ENCODE data around the gene POLR2H. TPM values are rescaled to one million over a fixed set of nuclear protein-coding genes. Genes with fewer than 3 reads are reported as not detected.

POLR2H gene
- 153 and 167 TPM in 2 replicates for total RNA-seq (2021)
- percentile 94 among the genes with signal in this experiment for Bru-seq, nascent RNA
- BruChase-seq, experiment 1, labeled RNA remaining after a 2-hour chase = percentile 98 among the genes with signal in this experiment
- percentile 97 among the genes with signal in this experiment for BruChase-seq, experiment 2, labeled RNA remaining after a 6-hour chase
- long read RNA-seq, transcript POLR2H-208 (6 exons, 1,802 nt) = major isoform, 12 of 191 reads
- long read RNA-seq, transcript POLR2H-202 (5 exons, 878 nt) = minor isoform, 8 of 191 reads
- long read RNA-seq, transcript POLR2H-204 (5 exons, 994 nt) = minor isoform, 6 of 191 reads
- long read RNA-seq, partial matches to known transcripts = 135 of 191 reads
- long read RNA-seq, other reads (novel, unspliced or antisense) = 23 of 191 reads

GRCh38 chr3:184361532-184361931 lies at the start of gene POLR2H, which contains the start of gene CLCN2:
Gene POLR2H (plus strand): TSS chr3:184361710. CDS start chr3:184363493, 1,783 bp downstream.
Gene CLCN2 (minus strand): TSS chr3:184361605. CDS start chr3:184361479, 126 bp downstream.
- intact Hi-C loops (cut with micrococcal nuclease; ENCODE audit: unreplicated experiment) = loop anchor here (5.0 kb wide), 2 partner anchors 184 to 344 kb away; partner anchors contain the start of gene ABCC5
- Histone ChIP-seq H3K4me1 (replicated peaks; ENCODE audit: insufficient read depth) (peaks cover 22% of the 10 kb centered on the region), H3K9me2 (ENCODE audit: insufficient read depth) (no peaks in the 10 kb centered on the region), H3K27ac (peak within 1 kb of the TSS; percentile 95), H4K20me1 (ENCODE audit: insufficient read depth) (peaks cover 18% of the 10 kb centered on the region), H3K79me2 (ENCODE audit: low read depth) (peaks cover 35% of the 10 kb centered on the region), H3K27me3 (ENCODE audit: insufficient read depth, low read depth) (no peaks in the 10 kb centered on the region), H3K36me3 (ENCODE audit: low read depth) (peaks cover 13% of the 10 kb centered on the region), H3K9me3 (ENCODE audit: insufficient read depth, low read depth) (no peaks in the 10 kb centered on the region), H2AFZ (peak within 1 kb of the TSS; percentile 98), H3K4me3 (peak within 1 kb of the TSS; percentile 85), H3K4me2 (peak within 1 kb of the TSS; percentile 99), H3F3A (ENCODE audit: insufficient read depth, low read depth) (peaks cover 36% of the 10 kb centered on the region)
- peak in 1 of 2 experiments; percentile 86 for DNase-seq
- BruUV-seq (replicated peaks) = no TSS peak
- POLR2A ChIA-PET (ENCODE audit: unreplicated experiment) = no interaction called here
- CTCF ChIA-PET = interaction anchor here (0.5 to 2.8 kb wide), 3 partner anchors 10 to 466 kb away, joined by 3 to 17 read pairs (median 7); no protein-coding TSS in a partner anchor
- TF ChIP-seq CTCF (conservative IDR thresholded peaks at IDR 0.05) (no peak), EZH2 (IDR thresholded peaks at IDR 0.05; ENCODE audit: low read depth) (no peak)

GRCh38 chr3:184314363-184314699 lies 47.2 kb upstream of the POLR2H start, which contains the start of gene EIF4G1:
Gene EIF4G1 (plus strand): TSS chr3:184314606. CDS start chr3:184315797, 1,191 bp downstream.
- Histone ChIP-seq H3K9me3 (ENCODE audit: insufficient read depth, low read depth) (no peaks in the 10 kb centered on the region), H3F3A (ENCODE audit: insufficient read depth, low read depth) (peaks cover 78% of the 10 kb centered on the region), H3K27me3 (ENCODE audit: insufficient read depth, low read depth) (no peaks in the 10 kb centered on the region), H3K9me2 (ENCODE audit: insufficient read depth) (no peaks in the 10 kb centered on the region), H4K20me1 (ENCODE audit: insufficient read depth) (peaks cover 42% of the 10 kb centered on the region), H3K79me2 (ENCODE audit: low read depth) (peaks cover 46% of the 10 kb centered on the region), H3K36me3 (ENCODE audit: low read depth) (peaks cover 29% of the 10 kb centered on the region), H2AFZ (peak within 1 kb of the TSS; percentile 80), H3K4me2 (peak within 1 kb of the TSS; percentile 81), H3K4me1 (replicated peaks; ENCODE audit: insufficient read depth) (peaks cover 43% of the 10 kb centered on the region), H3K27ac (peak within 1 kb of the TSS; percentile 84), H3K4me3 (peak within 1 kb of the TSS; percentile 63)
- BruUV-seq (replicated peaks) = no TSS peak
- peak; percentile 82 to 98 for DNase-seq
- intact Hi-C loops (cut with micrococcal nuclease; ENCODE audit: unreplicated experiment) = loop anchor here (1.0 to 5.0 kb wide), 4 partner anchors 15 to 140 kb away; partner anchors contain the start of genes AP2M1 and PSMD2
- POLR2A ChIA-PET (ENCODE audit: unreplicated experiment) = no interaction called here
- TF ChIP-seq EZH2 (IDR thresholded peaks at IDR 0.05; ENCODE audit: low read depth) = no peak
- no peak for TF ChIP-seq CTCF (conservative IDR thresholded peaks at IDR 0.05)
- CTCF ChIA-PET = interaction anchor here (0.7 kb wide), 1 partner anchor 41 kb away, joined by 7 read pairs; no protein-coding TSS in a partner anchor

- Histone ChIP-seq H3K4me2 (peak overlapping the region; percentile 75), H3K9me3 (ENCODE audit: insufficient read depth, low read depth) (no peaks in the 10 kb centered on the region), H3F3A (ENCODE audit: insufficient read depth, low read depth) (peaks cover 77% of the 10 kb centered on the region), H3K79me2 (ENCODE audit: low read depth) (peaks cover 50% of the 10 kb centered on the region), H3K36me3 (ENCODE audit: low read depth) (peaks cover 29% of the 10 kb centered on the region), H3K4me3 (peak overlapping the region; percentile 63), H3K4me1 (replicated peaks; ENCODE audit: insufficient read depth) (peaks cover 49% of the 10 kb centered on the region), H3K9me2 (ENCODE audit: insufficient read depth) (no peaks in the 10 kb centered on the region), H2AFZ (no peak overlapping the region), H3K27ac (peak overlapping the region; percentile 84), H4K20me1 (ENCODE audit: insufficient read depth) (peaks cover 47% of the 10 kb centered on the region), H3K27me3 (ENCODE audit: insufficient read depth, low read depth) (no peaks in the 10 kb centered on the region)
- peak; percentile 70 to 85 for DNase-seq
- POLR2A ChIA-PET (ENCODE audit: unreplicated experiment) = interaction anchor here (0.5 to 0.7 kb wide), 3 partner anchors 14 to 1639 kb away, joined by 4 to 18 read pairs (median 4); partner anchors contain the start of gene ABCF3
- no TSS peak for BruUV-seq (replicated peaks)
- CTCF ChIA-PET = interaction anchor here (0.6 kb wide), 1 partner anchor 247 kb away, joined by 3 read pairs; the partner anchor contains the start of gene EPHB3
- TF ChIP-seq CTCF (conservative IDR thresholded peaks at IDR 0.05) (no peak), EZH2 (IDR thresholded peaks at IDR 0.05; ENCODE audit: low read depth) (no peak)
- intact Hi-C loops (cut with micrococcal nuclease; ENCODE audit: unreplicated experiment) = loop anchor here (1.0 to 5.0 kb wide), 5 partner anchors 16 to 141 kb away; partner anchors contain the start of genes AP2M1 and PSMD2
These were observed 46.6 kb upstream of the POLR2H start for GRCh38 chr3:184314700-184315542.

Data from PC-9 (cell line).